GM06990 (cell line): ENCODE measurements around the gene CLEC11A.

Experiments
- DNase-seq: peaks from one replicate; pipeline ENCODE4 v3.0.0-alpha.2; 2011; ENCODE audit not compliant: insufficient read length; ENCODE audit errors: extremely low read depth
- H3K27me3 ChIP-seq: replicated peaks from 2 replicates; pipeline ENCODE4 v1.6.0; 2011; ENCODE audit warnings: low read length; ENCODE audit not compliant: control insufficient read depth, insufficient read depth
- H3K36me3 ChIP-seq: 2 replicates; pipeline ENCODE4 v1.5.1; 2011; ENCODE audit warnings: low read length; ENCODE audit not compliant: control insufficient read depth, insufficient read depth
- H3K4me3 ChIP-seq: replicated peaks from 2 replicates; pipeline ENCODE4 v1.5.1; 2011; ENCODE audit warnings: low read depth, mild to moderate bottlenecking, control low read depth, low read length
- TF ChIP-seq, protein P1 (sequence below): IDR thresholded peaks from 2 replicates; pipeline ENCODE4 v1.5.1; 2011; ENCODE audit warnings: low read length, control low read depth, mild to moderate bottlenecking, inconsistent platforms; ENCODE audit not compliant: insufficient read depth, poor library complexity, severe bottlenecking

Gene CLEC11A

GRCh38 chr19:50716178-50717025 lies 6.8 kb upstream of the CLEC11A start:
- DNase-seq, result no peak
- TF ChIP-seq, protein P1, sequence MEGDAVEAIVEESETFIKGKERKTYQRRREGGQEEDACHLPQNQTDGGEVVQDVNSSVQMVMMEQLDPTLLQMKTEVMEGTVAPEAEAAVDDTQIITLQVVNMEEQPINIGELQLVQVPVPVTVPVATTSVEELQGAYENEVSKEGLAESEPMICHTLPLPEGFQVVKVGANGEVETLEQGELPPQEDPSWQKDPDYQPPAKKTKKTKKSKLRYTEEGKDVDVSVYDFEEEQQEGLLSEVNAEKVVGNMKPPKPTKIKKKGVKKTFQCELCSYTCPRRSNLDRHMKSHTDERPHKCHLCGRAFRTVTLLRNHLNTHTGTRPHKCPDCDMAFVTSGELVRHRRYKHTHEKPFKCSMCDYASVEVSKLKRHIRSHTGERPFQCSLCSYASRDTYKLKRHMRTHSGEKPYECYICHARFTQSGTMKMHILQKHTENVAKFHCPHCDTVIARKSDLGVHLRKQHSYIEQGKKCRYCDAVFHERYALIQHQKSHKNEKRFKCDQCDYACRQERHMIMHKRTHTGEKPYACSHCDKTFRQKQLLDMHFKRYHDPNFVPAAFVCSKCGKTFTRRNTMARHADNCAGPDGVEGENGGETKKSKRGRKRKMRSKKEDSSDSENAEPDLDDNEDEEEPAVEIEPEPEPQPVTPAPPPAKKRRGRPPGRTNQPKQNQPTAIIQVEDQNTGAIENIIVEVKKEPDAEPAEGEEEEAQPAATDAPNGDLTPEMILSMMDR, result no peak
- Histone ChIP-seq H3K27me3 (peaks cover 1% of the 10 kb centered on the region), H3K4me3 (no peak overlapping the region), H3K36me3 (no peaks in the 10 kb centered on the region)

DNA sequence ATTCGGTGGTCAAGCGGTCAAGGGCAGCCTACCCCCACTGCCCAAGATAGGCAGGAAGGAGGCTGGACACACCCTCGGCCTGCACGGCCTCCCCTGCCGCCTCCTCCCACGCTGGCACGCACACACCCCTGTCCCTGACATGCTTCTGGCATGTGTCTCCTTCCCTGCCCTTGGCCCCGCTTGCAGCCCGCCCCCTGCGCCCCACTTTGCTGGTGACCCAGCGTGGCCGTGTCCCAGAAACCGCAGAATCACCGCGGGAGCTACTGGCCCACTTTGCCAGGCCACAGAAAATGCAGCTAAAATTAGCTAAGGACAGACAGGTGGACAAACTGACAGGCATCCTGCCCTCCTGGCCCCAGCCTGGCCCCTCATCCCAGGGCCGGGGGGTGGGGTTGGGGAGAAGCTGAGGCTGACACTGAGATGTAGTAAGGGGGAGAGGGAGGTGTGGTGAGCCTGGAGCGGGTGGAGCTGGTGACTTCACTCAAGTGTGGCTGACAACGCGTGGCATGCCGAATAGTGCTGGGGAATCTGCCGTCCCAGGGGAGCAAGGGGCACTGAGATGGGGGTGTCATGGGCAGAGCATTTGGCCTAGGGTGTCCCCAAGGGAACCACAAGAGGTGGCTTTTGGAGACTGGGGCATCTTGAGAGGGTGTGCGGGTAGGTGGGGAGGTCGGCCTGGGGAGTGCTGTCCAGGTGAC lies 6.0 kb upstream of the CLEC11A start:
- DNase-seq, result no peak
- Histone ChIP-seq H3K4me3 (no peak overlapping the region), H3K27me3 (peaks cover 1% of the 10 kb centered on the region), H3K36me3 (no peaks in the 10 kb centered on the region)
- TF ChIP-seq, protein P1, result no peak

- Histone ChIP-seq H3K27me3 (peaks cover 1% of the 10 kb centered on the region), H3K4me3 (no peak overlapping the region), H3K36me3 (no peaks in the 10 kb centered on the region)
- no peak for DNase-seq
- TF ChIP-seq, protein P1, result no peak
These were observed 5.3 kb upstream of the CLEC11A start for GRCh38 chr19:50717891-50718254.

- Histone ChIP-seq H3K36me3 (no peaks in the 10 kb centered on the region), H3K27me3 (peaks cover 1% of the 10 kb centered on the region), H3K4me3 (no peak overlapping the region)
- TF ChIP-seq, protein P1, result no peak
- DNase-seq, result no peak
These were observed 4.7 kb upstream of the CLEC11A start for GRCh38 chr19:50718255-50719118.

- TF ChIP-seq, protein P1, result no peak
- H3K36me3 ChIP-seq, result no peaks in the 10 kb centered on the region
- H3K27me3 ChIP-seq, result peaks cover 1% of the 10 kb centered on the region
- H3K4me3 ChIP-seq, result no peak overlapping the region
- no peak for DNase-seq
These were observed 4.1 kb upstream of the CLEC11A start for GRCh38 chr19:50719119-50719435.
